ENCODE measurements around the gene OR5K2. TPM values are rescaled to one million over a fixed set of nuclear protein-coding genes. Genes with fewer than 3 reads are reported as not detected.

The OR5K2 gene
- total RNA-seq, 6 donors from 2014 or later, result not detected

DNA sequence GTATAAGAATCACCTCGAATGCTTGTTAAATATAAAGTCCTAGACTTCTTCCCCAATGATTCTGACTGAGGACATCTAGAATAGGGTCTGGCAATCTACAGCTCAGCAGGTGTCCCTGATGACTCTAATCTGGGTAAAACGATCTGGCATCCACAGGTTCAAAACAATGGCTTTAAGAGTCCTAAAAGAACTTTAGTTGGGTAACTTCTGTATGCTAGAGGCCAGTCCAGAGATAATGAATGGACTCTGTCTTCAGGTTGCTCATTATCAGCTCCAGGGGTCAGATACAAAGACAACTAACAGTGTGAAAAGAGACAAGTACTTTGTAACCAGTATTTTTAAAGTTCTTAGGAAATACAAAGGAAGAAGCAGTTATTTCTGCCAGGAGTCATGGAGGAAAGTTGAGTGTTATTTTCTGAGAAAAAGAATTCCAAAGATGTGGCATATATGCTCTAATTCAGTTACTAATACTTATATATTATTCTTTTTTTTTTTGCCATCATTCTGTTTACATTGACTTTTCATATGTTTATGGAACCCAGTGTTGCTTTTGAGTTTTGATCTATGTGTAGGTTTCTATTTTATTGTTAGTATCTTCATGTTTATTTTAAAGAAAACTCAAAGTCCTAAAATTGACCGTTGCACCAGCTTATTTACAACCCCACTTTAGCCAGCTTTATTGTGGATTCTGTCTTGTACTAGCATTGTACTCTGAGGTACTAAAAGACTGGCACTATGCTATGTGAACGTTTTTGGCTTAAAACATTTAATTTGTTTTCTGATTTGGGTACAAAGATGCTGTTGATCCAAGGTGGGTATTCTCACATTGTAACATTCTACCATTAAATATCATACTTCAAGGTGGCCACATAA, 31.2 kb downstream of the OR5K2 start:
- no peaks in the 10 kb centered on the region for H3K4me1 ChIP-seq
- ATAC-seq (ENCODE audit: low FRiP score in 2 of 2) (no peak), DNase-seq (no peak)
- no peak overlapping the region for H3K27ac ChIP-seq
- H3K9me3 ChIP-seq, result no peaks in the 10 kb centered on the region
- TF ChIP-seq EP300 (IDR thresholded peaks at IDR 0.05) (no peak), POLR2AphosphoS5 (IDR thresholded peaks at IDR 0.05) (no peak), CTCF (IDR thresholded peaks at IDR 0.05) (no peak)
- H3K4me3 ChIP-seq, result no peak overlapping the region
- 45 to 53% methylated on average over 4 of the region's 4 CpGs for WGBS, 2 donors
- H3K36me3 ChIP-seq, result no peaks in the 10 kb centered on the region
- no peaks in the 10 kb centered on the region for H3K27me3 ChIP-seq

DNA sequence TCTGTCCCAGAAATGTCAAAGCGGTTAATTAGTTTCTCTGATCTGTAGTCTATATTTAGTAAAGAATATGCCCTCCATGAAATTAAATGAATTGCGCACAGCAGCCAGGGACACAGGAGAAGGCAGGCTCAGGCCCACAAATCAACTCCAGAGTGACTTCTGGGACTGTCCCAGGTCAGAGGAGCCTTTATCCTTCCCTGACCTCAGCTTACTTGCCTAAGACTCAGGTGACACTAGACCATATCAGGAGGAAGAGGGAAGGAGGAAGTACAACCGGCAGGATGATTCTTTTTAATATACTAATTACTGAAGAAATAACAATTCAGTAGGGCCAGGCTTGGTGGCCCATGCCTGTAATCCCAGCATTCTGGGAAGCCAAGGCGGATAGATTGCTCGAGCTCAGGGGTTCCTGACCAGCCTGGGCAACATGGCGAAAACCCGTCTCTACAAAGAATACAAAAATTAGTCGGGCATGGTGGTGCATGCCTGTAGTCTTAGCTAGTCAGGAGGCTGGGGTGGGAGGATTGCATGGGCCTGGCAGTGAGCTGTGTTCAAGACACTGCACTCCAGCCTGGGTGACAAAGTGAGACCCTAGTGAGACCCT, 32.5 kb downstream of the OR5K2 start:
- no peaks in the 10 kb centered on the region for H3K36me3 ChIP-seq
- TF ChIP-seq EP300 (IDR thresholded peaks at IDR 0.05), result no peak
- TF ChIP-seq POLR2A (IDR thresholded peaks at IDR 0.05), result no peak
- no peak for TF ChIP-seq CTCF (IDR thresholded peaks at IDR 0.05)
- TF ChIP-seq POLR2AphosphoS5 (IDR thresholded peaks at IDR 0.05), result no peak
- no peak overlapping the region for H3K27ac ChIP-seq
- ATAC-seq (ENCODE audit: low FRiP score in 2 of 2), result no peak
- WGBS, 2 donors, result 85 to 93% methylated on average over 8 of the region's 8 CpGs
- no peak for DNase-seq
- H3K9me3 ChIP-seq, result no peaks in the 10 kb centered on the region
- H3K4me1 ChIP-seq, result no peaks in the 10 kb centered on the region
- no peak overlapping the region for H3K4me3 ChIP-seq
- H3K27me3 ChIP-seq, result no peaks in the 10 kb centered on the region

DNA sequence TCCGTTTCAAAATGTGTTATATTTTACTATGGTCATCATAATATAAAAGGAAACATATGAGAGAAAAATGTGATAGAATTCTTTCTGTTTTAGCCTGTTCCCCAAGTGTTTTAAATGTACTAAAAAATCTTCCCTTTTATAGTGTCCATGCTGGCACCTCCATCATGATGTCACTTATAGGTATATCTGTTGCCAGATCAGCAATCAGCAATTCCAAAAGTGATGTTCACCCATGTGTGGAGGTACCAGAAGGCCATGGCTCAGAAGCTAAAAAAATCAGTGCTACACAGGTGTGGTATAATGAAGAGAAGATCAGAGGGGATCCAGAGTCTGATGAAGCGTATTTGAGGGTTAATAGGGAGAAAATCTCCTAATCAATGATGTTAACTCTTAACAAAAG, 33.2 kb downstream of the OR5K2 start:
- H3K9me3 ChIP-seq, result no peaks in the 10 kb centered on the region
- no peaks in the 10 kb centered on the region for H3K27me3 ChIP-seq
- H3K4me3 ChIP-seq, result no peak overlapping the region
- WGBS, 2 donors, result 86 to 93% methylated on average over 2 of the region's 2 CpGs
- H3K4me1 ChIP-seq, result no peaks in the 10 kb centered on the region
- TF ChIP-seq CTCF (IDR thresholded peaks at IDR 0.05) (no peak), POLR2A (IDR thresholded peaks at IDR 0.05) (no peak), POLR2AphosphoS5 (IDR thresholded peaks at IDR 0.05) (no peak), EP300 (IDR thresholded peaks at IDR 0.05) (no peak)
- no peak overlapping the region for H3K27ac ChIP-seq
- no peaks in the 10 kb centered on the region for H3K36me3 ChIP-seq
- DNase-seq, result no peak
- no peak for ATAC-seq (ENCODE audit: low FRiP score in 2 of 2)

DNA sequence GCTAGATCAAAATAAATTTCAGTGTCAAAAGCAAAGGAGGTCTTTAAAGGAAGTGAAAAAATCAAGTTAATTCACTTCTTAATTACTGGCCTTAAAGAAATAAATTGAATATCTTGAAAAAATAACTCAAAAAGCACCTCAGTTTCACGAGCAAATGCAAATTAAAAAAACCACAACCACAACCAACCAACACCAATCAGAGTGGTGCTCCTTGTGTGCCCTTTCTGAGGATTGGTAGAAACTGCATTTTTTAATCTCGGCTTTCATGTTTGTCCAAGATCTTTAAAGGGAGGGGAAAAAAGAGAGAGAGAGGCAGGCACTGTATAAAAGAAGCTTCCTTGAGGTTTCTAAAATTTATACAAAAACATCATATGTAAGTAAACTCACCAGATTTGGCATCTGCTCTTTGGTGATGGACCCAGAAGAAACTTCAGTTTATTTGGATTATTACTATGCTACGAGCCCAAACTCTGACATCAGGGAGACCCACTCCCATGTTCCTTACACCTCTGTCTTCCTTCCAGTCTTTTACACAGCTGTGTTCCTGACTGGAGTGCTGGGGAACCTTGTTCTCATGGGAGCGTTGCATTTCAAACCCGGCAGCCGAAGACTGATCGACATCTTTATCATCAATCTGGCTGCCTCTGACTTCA, 34.3 kb downstream of the OR5K2 start, which contains the start of gene GPR15:
Gene GPR15, plus strand, starts transcription at position 357 of the 653 bp plus-strand sequence. Its CDS starts 56 bp downstream, at position 413.
- H3K4me1 ChIP-seq, result no peaks in the 10 kb centered on the region
- DNase-seq (no peak), ATAC-seq (ENCODE audit: low FRiP score in 2 of 2) (no peak)
- no peak within 1 kb of the TSS for H3K27ac ChIP-seq
- 72 to 77% methylated on average over 7 of the region's 7 CpGs for WGBS, 2 donors
- no peaks in the 10 kb centered on the region for H3K9me3 ChIP-seq
- TF ChIP-seq POLR2A (IDR thresholded peaks at IDR 0.05) (no peak), CTCF (IDR thresholded peaks at IDR 0.05) (no peak), EP300 (IDR thresholded peaks at IDR 0.05) (no peak), POLR2AphosphoS5 (IDR thresholded peaks at IDR 0.05) (no peak)
- no peak within 1 kb of the TSS for H3K4me3 ChIP-seq
- no peaks in the 10 kb centered on the region for H3K36me3 ChIP-seq
- no peaks in the 10 kb centered on the region for H3K27me3 ChIP-seq
